CD4-positive, alpha-beta T cell treated with Interleukin-15 for 1 hour (primary cell): ENCODE data around the gene ART1.
"Not testable (repeated sequence)": the region's sequence is repeated elsewhere in the genome, so short reads cannot be mapped to it uniquely, and the experiment has no call there.

Experiments used
- DNase-seq: peaks from one replicate; pipeline ENCODE4 v3.0.0-alpha.2; 2020

The ART1 gene, protein sequence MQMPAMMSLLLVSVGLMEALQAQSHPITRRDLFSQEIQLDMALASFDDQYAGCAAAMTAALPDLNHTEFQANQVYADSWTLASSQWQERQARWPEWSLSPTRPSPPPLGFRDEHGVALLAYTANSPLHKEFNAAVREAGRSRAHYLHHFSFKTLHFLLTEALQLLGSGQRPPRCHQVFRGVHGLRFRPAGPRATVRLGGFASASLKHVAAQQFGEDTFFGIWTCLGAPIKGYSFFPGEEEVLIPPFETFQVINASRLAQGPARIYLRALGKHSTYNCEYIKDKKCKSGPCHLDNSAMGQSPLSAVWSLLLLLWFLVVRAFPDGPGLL

GRCh38 chr11:3644817-3645235 lies at the start of gene ART1:
Gene ART1, plus strand, starts transcription at chr11:3645128. Its CDS starts 14,086 bp downstream, at chr11:3659214.
- no peak for DNase-seq

DNA sequence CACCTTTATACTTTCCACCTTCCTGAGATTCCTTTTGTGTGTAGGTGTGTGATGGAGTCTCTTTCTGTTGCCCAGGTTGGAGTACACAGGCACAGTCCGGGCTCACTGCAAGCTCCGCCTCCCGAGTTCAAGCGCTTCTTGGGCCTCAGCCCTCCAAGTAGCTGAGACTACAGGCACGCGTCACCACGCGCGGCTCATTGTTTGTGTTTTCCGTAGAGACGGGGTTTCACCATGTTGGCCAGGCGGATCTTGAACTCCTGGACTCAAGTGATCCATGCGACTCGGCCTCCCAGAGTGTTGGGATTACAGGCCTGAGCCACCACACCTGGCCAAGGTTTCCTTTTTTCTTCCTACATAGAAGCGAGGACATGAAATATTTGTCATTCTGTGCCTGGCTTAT lies 47.2 kb upstream of the ART1 start:
- not testable (repeated sequence) for DNase-seq

GRCh38 chr11:3600201-3600600 lies 44.7 kb upstream of the ART1 start:
- not testable (repeated sequence) for DNase-seq

DNA sequence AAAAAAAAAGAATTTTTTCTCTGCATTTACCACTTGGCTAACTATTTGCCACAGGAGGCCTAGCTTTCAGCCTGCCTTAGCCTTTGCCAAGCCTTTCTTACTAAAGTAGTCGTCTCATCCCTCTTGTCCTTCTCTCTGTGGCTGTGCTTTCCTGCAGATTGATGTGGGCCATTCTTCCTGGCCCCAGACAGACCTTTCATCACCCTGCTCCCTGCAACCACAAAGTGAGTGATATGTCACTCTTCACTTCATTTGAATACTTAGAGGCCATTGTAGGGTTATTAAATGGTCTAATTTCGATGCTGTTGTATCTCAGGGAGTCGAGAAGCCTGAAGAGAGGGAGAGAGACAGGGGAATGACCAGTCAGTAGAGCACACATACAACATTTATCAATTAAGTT lies 40.8 kb upstream of the ART1 start:
- DNase-seq = no peak

DNA sequence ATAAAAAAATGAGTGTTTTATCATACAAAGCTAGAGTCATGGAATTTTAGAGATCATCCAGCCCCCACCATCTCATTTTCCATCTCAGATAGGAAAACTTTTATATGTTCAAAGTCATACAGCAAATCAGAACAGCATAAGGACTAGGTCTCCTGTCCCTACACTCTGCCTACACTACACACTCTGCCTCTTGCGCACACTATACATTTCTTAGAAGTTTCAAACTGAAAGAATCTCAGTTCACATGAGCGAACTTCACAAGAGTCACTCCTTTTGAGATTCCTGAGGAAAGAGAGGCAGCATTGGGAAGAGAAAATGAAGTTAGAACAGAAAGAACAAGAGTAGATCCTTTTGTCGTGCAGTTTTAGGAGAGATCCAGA lies 39.7 kb upstream of the ART1 start:
- DNase-seq = no peak

DNA sequence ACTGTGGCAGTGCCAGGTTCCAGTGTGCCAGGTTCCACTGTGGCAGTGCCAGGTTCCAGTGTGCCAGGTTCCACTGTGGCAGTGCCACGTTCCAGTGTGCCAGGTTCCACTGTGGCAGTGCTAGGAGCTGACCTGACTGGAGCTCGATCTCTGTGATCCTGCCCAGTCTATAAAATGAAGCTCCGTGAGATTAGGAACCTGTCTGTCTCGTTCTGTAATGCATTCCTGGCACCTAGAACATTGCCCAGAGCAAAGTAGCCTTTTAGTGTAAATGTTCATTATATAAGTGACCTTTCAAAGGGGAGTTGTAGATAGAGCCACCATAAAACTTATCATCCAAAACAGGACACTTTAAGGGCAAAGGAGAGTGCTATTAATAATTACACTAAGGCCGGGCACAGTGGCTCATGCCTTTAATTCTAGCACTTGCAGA lies 39.1 kb upstream of the ART1 start:
- DNase-seq = no peak

DNA sequence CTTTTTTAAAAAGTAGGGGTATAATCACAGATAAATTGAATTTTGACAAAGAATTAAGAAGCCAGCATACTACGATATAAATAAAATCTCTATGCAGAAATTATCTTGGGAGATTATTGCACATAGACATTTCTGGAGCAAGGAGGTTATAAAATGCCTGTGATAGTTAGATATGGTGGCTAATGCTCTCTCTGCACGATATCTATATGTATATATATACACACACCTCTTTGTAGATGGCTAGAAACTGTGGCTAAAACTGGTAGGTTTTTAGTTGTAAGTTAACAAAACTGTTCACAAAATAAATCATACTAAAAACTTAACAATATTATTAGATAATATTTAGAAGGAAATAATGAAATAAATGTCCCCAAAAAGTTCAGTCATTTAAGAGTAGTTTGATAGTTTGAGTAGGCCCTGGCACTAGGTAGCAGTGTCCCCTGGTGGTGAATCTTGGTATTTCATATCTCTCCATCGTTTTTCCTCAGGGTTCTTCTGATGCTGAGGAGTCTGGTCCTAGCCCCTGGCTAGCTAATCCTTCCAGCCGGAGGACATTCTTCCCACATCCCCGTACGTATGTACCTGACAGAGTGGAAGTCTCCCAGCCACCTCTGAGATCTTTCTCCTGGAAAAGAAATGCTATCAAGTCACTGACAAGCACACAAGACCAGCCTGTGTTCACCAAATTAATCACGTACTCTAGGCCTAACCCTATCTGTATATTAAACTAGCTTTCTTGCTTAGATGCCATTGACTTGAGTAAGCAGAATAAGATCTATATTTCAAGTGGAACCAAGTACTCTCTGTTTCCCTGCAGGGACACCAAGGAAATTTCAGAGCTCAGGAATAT lies 35.3 kb upstream of the ART1 start:
- DNase-seq = no peak

- no peak for DNase-seq
Observed at GRCh38 chr11:3610846-3611245, 34.1 kb upstream of the ART1 start.

DNA sequence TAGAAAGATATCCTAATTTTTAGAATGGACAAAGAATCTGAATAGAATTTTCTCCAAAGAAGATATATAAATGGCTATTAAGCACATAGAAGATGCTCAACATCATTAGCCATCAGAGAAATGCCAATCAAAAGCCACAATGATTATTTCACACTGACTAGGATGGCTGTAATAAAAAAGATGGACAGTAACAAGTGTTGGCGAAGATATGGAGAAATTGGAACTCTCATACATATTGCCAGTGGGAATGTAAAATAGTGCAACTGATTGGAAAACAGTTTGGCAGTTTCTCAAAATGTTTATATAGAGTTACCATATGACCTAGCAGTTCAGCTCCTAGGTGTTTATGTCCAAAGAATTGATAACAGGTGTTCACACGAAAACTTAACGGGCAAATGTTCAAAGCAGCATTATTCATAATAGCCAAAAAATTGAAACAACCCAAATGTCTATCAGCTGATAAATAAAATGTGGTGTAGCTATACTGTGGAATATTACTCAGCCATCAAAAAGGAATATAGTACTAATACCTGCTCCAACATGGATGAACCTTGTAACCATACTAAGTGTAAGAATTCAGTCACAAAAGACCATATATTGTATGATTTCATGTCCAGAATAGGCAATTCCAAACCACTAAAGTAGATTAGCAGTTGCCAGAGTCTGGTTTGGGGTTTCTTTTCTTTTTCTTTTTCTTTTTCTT lies 32.8 kb upstream of the ART1 start:
- no peak for DNase-seq

DNA sequence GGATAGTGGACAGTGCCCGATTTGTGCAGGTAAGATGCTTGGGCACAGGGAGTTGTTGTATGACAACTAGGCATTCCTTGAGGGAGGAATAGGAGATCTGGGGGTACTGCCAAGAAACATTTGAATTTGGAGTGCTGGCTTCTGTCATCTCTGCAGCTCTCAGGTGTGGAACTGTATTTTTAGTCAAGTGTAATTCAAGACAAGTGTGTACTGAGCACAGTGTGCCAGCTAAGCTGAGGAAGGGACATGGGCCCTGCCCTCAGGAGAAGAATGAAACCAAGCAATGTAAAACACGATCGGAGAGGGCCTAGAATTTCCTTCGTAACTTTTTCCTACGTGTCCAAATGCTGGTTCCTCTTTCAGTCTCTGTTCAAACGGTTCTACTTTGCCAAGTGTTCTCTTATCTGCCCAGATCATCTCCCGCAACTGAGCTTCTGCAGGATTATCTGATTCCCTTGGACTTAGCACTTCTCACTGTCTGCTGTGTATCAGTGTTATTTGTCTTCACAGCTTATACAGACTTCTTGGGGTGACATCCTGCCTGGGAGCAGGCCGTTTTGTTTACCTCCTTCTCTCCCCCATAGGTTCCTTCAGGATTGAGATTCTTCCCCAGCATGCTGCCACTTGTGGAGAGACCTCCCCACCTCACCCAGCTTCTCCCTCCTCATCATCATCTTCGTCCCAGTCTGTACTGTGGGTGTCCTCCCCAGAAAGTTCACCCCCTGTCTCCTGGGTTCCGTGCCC lies 30.8 kb upstream of the ART1 start:
- no peak for DNase-seq

GRCh38 chr11:3614742-3615171 lies 30.2 kb upstream of the ART1 start:
- DNase-seq = peak; percentile 68

GRCh38 chr11:3615998-3616397 lies 28.9 kb upstream of the ART1 start:
- DNase-seq = no peak

DNA sequence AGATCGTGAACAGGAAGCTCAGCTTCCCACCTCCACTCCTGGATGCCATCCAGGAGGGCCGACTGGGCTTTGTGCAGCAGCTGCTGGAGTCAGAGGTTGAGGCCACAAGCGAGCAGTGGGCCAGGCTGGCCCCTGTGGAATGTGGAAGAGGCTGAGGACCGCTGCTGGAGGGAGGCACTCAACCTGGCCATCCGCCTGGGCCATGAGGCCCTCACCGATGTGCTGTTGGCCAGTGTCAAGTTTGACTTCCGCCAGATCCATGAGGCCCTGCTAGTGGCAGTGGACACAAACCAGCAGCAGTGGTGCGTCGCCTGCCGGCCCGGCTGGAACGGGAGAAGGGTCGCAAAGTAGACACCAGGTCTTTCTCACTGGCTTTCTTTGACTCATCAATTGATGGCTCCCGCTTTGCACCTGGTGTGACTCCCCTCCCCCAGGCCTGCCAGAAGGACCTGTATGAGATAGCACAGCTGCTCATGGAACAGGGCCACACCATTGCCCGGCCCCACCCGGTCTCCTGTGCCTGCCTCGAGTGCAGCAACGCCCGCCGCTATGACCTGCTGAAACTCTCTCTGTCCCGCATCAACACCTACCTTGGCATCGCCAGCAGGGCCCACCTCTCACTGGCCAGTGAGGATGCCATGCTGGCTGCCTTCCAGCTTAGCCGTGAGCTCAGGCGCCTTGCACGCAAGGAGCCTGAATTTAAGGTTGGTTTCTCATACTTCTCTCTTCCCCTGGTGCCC lies 28.0 kb upstream of the ART1 start:
- no peak for DNase-seq

GRCh38 chr11:3617990-3618389 lies 26.9 kb upstream of the ART1 start:
- DNase-seq = no peak

- DNase-seq = no peak
Observed at GRCh38 chr11:3622521-3622920, 22.4 kb upstream of the ART1 start.

DNA sequence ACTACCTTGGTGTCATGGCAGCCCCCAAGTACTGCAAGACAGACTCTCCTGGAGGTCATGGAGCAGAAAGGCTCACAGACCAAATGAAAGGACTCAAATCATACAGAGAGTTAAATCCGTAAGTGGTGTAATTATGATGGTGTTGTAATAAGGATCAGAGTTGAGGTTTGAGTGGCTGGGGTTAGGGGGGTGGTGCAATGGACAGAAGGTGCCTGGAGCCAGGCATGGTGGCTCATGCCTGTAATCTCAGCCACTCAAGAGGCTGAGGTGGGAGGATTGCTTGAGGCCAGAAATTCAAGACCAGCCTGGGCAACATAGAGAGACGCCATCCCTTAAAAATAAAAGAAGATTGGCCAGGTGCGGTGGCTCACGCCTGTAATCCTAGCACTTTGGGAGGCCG lies 21.8 kb upstream of the ART1 start:
- no peak for DNase-seq

- no peak for DNase-seq
Observed at GRCh38 chr11:3623767-3624458, 21.0 kb upstream of the ART1 start.

GRCh38 chr11:3626250-3626960 lies 18.5 kb upstream of the ART1 start:
- DNase-seq = peak; percentile 26

DNA sequence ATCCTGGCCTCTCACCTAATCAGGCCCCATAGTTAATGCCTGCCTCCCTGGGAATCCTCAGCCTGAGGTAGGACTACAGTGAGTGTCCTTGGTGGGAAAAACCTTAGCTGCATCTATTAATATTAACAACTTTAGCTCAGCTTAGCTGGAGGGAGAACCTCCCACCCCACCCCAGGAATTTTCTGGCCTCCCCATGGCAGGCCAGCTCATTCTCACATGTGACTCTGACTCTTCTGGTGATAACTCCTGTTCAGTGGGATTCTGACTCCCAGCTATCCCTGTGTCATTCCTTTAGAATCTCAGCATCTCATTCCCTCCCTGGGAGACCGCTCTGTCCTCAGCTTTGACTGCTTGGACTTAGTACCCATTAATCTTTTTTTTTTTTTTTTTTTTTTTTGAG lies 17.6 kb upstream of the ART1 start:
- DNase-seq = no peak

DNA sequence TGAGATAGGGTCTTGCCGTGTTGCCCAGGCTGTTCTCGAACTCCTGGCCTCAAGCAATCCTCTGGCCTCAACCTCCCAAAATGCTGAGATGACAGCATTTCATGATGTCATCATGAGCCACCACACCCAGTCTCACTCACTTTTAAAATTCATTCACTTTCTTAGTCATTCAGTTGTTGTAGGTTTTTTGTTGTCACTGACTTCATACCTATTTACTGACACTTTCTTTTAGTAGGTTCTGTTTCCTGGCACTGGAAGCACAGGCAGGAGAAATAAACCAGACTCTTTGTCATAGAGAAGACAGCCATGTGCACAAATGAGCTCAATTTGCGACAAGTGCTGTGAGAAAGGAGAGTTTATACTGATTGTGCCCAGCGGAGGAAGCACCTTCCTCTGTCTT lies 13.6 kb upstream of the ART1 start:
- no peak for DNase-seq
